ENCODE measurements around the gene PTPN6.

PTPN6 gene

DNA sequence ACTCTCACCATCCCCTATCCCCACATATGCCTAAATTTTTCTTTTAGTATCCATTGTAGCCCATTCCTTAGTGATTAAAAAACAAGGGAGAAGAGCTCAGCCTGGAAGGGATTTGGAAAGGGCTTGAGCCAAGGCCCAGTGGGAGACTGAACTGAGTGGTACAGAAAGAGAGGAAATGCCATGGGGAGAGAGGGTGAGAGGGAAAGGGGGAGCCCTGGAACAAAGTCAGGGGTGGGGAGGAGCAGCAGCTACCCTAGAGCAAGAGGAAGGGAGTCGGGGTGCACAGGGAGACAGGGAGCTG is 26.0 kb upstream of the PTPN6 start:
- peak overlapping the region; percentile 85 for H3K27ac ChIP-seq (ENCODE audit: low read depth, low read length)
- H3K36me3 ChIP-seq (ENCODE audit: insufficient read depth, low read length), result no peaks in the 10 kb centered on the region
- no peaks in the 10 kb centered on the region for H3K27me3 ChIP-seq (ENCODE audit: insufficient read depth, low read length)
- H3K4me1 ChIP-seq (ENCODE audit: control insufficient read depth, insufficient read depth, low read length, unreplicated experiment), result peaks cover 36% of the 10 kb centered on the region
- 0 out of 2 replicates have a peak overlapping the region, but pooled peaks have one; percentile 7 for H3K4me3 ChIP-seq (ENCODE audit: low read depth, low read length)
- H3K79me2 ChIP-seq (ENCODE audit: control insufficient read depth, insufficient read depth, low read length, unreplicated experiment), result peaks cover 35% of the 10 kb centered on the region
- no peak overlapping the region for H2AFZ ChIP-seq (ENCODE audit: low read length, unreplicated experiment)

DNA sequence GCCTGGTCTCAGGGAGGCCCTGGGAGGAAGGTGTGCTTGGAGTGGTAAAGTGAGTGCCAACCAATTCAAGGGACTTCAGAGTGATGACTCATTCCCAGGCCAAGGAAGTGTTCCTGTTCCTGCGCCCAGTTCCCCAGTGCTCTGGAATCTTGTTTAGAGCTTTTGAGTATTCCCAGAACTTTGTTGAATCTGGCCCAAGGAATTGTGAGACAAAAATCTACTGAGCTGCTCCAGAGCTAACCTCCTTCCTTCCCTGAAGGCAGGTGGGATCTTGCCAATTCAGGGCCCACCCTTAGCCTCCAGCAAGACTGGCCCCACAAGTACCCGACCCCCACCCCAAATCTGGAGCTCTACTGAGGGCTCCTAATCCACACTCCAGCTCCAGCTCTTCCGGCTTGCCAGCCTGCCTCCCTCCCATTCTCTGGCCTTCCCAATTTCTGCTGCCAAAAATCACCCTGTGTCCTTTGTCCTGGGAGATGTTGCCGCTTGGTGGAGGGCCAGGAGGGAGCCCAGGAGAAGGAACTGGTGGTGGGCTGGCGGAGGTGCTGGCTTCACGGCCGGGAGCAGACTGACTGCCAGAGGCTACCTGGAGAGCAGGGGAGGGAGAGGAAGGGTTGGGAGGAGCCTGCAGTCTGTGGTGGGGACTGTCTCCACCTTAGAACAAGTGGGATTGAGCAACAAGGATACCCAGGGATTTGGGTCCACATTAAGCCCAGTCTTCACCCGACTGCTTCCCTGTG is 25.4 kb upstream of the PTPN6 start:
- Histone ChIP-seq H3K79me2 (ENCODE audit: control insufficient read depth, insufficient read depth, low read length, unreplicated experiment) (peaks cover 38% of the 10 kb centered on the region), H3K27me3 (ENCODE audit: insufficient read depth, low read length) (no peaks in the 10 kb centered on the region), H3K4me1 (ENCODE audit: control insufficient read depth, insufficient read depth, low read length, unreplicated experiment) (peaks cover 38% of the 10 kb centered on the region), H3K36me3 (ENCODE audit: insufficient read depth, low read length) (no peaks in the 10 kb centered on the region), H3K27ac (ENCODE audit: low read depth, low read length) (peak overlapping the region; percentile 85), H2AFZ (ENCODE audit: low read length, unreplicated experiment) (no peak overlapping the region), H3K4me3 (ENCODE audit: low read depth, low read length) (peak overlapping the region; percentile 83)

DNA sequence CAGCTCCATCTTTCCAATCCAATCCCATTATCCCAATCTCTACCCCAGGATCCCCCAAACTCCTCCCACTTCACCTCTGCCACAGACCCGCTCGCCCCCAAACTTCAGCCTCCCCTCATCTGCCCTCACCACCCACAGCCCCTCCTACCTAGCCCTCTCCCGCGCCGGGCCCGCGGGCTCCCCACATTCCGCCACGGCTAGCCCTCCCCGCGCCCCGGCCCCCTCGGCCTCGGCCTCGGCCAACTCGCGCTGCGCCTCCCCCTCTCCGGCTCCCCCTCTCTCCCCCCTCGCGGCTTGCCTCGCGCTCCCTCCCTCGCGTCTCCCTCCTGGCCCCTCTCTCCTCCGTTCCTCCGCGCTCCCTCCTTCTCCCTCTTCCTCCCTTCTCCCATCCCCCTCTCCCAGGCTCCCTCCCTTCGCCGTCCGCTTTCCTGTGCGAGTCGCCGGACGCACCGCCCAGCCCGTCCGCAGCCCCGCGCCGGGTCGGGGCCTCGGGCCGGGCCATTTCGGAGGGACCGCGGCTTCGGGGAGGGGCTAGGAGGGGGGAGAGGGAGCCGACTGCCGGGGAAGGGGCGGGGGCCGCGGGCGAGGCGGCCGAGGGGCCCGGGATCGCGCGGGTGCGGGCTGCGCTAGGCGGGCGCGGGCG is 23.7 kb upstream of the PTPN6 start, which contains the start of gene ATN1:
Gene ATN1, plus strand, starts transcription at position 581 of the 643 bp plus-strand sequence. CDS start 6,043 bp downstream, outside the sequence.
- Histone ChIP-seq H3K27ac (ENCODE audit: low read depth, low read length) (peak within 1 kb of the TSS; percentile 85), H3K4me3 (ENCODE audit: low read depth, low read length) (peak within 1 kb of the TSS; percentile 99), H3K4me1 (ENCODE audit: control insufficient read depth, insufficient read depth, low read length, unreplicated experiment) (peaks cover 48% of the 10 kb centered on the region), H3K36me3 (ENCODE audit: insufficient read depth, low read length) (peaks cover 3% of the 10 kb centered on the region; the same call in 1 of the 2 replicates), H3K27me3 (ENCODE audit: insufficient read depth, low read length) (no peaks in the 10 kb centered on the region), H2AFZ (ENCODE audit: low read length, unreplicated experiment) (peak within 1 kb of the TSS; percentile 41), H3K79me2 (ENCODE audit: control insufficient read depth, insufficient read depth, low read length, unreplicated experiment) (peaks cover 49% of the 10 kb centered on the region)

DNA sequence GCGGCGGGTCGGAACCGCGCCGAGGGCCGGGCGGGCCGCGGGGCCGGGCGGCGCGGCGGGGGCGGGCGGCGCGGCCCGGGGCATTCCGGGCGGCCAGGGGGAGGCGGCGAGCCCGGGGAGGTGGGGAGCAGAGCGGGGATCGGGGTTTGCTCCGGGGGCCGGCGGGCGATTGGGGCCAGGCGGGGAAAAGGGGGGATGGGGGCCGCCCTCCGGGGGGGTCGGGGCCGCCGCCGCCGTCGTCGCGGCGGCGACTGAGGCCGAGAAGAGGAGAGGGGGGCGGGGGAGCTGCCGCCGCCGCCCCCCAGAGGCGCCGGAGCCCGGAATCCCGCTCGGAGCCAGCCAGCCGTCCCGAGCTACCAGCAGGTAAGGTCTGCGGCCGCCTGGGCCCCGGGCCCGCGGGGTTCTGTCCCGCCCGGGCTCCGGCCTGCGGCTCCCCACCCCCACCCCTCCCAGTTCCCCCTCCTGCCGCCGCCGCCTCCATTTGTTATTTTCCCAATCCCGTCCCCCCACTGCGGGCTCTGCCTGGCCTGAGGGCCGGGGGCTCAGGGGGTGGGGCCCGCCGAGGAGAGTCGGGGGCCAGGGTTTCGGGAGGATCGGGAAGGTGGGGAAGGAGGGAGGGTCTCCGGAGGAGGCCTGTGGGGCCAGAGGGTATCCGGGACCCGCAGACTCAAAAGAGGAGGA is 23.0 kb upstream of the PTPN6 start:
- Histone ChIP-seq H3K4me1 (ENCODE audit: control insufficient read depth, insufficient read depth, low read length, unreplicated experiment) (peaks cover 54% of the 10 kb centered on the region), H3K79me2 (ENCODE audit: control insufficient read depth, insufficient read depth, low read length, unreplicated experiment) (peaks cover 54% of the 10 kb centered on the region), H2AFZ (ENCODE audit: low read length, unreplicated experiment) (no peak overlapping the region), H3K36me3 (ENCODE audit: insufficient read depth, low read length) (peaks cover 7% of the 10 kb centered on the region; the same call in 1 of the 2 replicates), H3K4me3 (ENCODE audit: low read depth, low read length) (peak overlapping the region; percentile 99), H3K27me3 (ENCODE audit: insufficient read depth, low read length) (no peaks in the 10 kb centered on the region), H3K27ac (ENCODE audit: low read depth, low read length) (peak overlapping the region; percentile 56)

DNA sequence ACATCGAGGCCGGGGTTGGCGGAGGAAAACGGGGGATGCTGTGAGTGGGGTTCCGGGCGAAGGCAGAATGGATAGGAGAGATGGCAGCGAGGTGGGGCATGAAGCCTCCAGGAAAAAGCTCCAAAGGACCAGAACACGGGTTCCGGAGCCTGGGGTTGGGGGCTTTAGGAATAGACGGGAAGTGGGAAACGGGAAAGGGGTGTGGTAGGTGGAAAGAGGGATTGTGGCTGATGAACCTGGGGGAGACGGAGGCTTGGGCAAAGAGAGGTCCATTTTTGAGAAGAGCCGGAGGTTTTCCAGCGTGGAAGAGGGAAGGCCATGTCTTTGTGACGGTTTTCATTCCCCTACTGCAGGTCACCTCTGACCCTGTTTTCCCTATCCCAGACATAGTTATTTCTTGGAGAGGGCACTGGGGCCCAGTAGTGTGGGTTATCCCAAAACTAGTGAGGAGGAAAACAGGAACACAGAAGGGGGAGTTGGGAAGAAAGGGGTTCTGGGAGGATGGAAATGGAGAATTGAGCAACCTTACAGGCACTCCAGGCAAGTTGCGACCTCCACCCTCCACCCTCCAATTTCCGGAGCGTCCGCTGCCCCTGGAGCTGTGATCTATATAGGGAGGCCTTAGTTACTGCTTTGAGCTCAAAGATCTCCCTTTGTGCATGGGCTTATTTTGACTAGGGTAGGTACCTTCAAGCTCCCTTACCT is 22.3 kb upstream of the PTPN6 start:
- Histone ChIP-seq H3K4me1 (ENCODE audit: control insufficient read depth, insufficient read depth, low read length, unreplicated experiment) (peaks cover 61% of the 10 kb centered on the region), H3K27me3 (ENCODE audit: insufficient read depth, low read length) (no peaks in the 10 kb centered on the region), H3K4me3 (ENCODE audit: low read depth, low read length) (peak overlapping the region; percentile 99), H3K27ac (ENCODE audit: low read depth, low read length) (peak overlapping the region; percentile 56), H3K36me3 (ENCODE audit: insufficient read depth, low read length) (peaks cover 7% of the 10 kb centered on the region; the same call in 1 of the 2 replicates), H2AFZ (ENCODE audit: low read length, unreplicated experiment) (no peak overlapping the region), H3K79me2 (ENCODE audit: control insufficient read depth, insufficient read depth, low read length, unreplicated experiment) (peaks cover 57% of the 10 kb centered on the region)

DNA sequence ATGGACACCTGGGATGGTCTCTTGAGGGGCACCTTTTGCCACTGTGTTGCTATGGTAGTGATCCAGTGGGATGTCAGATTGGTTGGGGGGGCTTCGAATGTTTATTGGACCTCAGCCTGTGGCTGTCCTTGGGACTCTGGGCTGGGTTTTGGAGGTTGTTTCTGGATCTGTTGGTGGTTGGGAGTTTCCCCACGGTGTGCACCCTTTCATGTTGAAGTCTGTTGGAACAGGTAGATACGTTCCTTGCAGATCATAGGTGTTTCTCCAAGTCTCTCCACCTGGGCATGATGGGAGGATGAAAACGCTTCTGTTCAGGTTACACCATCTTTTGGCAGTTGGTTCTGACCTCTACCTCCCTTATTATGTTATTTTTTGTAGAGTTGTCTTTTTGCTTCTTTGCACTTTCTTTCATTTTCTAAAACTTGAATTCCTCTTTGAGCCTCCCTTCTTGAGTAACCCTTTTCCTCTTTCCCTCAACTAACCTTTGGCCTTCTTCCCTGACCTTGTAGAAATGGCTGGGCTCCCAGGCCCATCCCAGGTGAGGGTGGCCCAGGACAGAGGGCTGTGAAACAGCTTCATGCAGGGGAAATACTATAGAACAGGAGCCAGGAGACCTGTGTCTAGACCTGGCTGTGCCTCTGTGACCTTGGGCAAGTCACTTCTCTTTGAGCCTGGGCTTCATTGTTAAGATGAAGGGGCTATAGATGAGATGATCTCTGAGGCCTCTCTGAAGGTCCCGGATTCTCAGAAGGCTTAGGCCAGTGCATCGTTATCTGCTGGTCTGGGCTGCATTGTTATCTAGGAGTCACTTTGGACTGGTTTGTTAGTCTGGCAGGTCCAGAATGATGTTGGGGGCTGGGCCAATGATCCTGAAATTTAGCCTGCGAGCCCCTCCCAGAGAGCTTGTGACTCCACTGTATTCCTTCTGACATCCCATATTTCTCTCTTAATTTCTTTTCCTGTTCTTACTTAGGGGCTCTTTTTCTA is 21.4 kb upstream of the PTPN6 start:
- peaks cover 66% of the 10 kb centered on the region for H3K4me1 ChIP-seq (ENCODE audit: control insufficient read depth, insufficient read depth, low read length, unreplicated experiment)
- no peaks in the 10 kb centered on the region for H3K27me3 ChIP-seq (ENCODE audit: insufficient read depth, low read length)
- peaks cover 60% of the 10 kb centered on the region for H3K79me2 ChIP-seq (ENCODE audit: control insufficient read depth, insufficient read depth, low read length, unreplicated experiment)
- no peak overlapping the region for H3K27ac ChIP-seq (ENCODE audit: low read depth, low read length)
- H2AFZ ChIP-seq (ENCODE audit: low read length, unreplicated experiment), result no peak overlapping the region
- H3K36me3 ChIP-seq (ENCODE audit: insufficient read depth, low read length), result peaks cover 7% of the 10 kb centered on the region; the same call in 1 of the 2 replicates
- H3K4me3 ChIP-seq (ENCODE audit: low read depth, low read length), result peak overlapping the region; percentile 99

DNA sequence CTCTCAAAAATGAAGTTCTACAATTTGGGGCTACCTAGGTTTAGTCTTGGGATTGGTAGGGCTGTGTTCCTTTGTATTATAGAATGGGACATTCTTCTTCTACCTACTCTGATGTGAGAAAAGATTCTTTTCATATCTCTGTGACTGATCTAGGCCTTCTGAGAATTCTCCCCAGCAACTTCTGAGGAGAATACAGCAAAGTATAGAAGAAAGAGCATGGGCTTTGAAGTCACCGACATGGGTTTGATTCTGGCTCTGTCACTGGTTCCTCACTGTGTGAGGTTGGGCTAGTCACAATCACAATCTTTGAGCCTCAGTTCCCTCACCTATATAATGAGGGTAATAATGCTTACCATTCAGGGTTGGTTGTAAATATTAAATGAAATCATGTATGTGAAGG is 18.4 kb upstream of the PTPN6 start:
- H3K4me3 ChIP-seq (ENCODE audit: low read depth, low read length), result no peak overlapping the region

DNA sequence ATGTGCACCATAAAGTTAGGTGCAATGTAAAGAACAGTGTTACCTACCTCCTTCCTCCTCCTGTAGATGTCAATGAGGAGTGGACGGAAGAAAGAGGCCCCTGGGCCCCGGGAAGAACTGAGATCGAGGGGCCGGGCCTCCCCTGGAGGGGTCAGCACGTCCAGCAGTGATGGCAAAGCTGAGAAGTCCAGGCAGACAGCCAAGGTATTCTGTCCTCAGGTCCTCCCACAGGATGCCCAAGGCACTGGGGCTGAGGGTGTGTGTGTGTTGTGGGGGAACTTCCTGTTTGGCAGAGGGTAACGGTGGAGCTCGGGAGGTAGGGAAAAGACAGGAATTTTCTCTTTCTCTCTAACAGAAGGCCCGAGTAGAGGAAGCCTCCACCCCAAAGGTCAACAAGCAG is 17.0 kb upstream of the PTPN6 start:
- Histone ChIP-seq H3K4me1 (ENCODE audit: control insufficient read depth, insufficient read depth, low read length, unreplicated experiment) (peaks cover 65% of the 10 kb centered on the region), H3K27me3 (ENCODE audit: insufficient read depth, low read length) (no peaks in the 10 kb centered on the region), H3K79me2 (ENCODE audit: control insufficient read depth, insufficient read depth, low read length, unreplicated experiment) (peaks cover 36% of the 10 kb centered on the region), H3K4me3 (ENCODE audit: low read depth, low read length) (0 out of 2 replicates have a peak overlapping the region, but pooled peaks have one; percentile 6), H3K36me3 (ENCODE audit: insufficient read depth, low read length) (peaks cover 7% of the 10 kb centered on the region; the same call in 1 of the 2 replicates), H3K27ac (ENCODE audit: low read depth, low read length) (peak overlapping the region; percentile 75), H2AFZ (ENCODE audit: low read length, unreplicated experiment) (no peak overlapping the region)

More for the DNA sequence above, 18.4 kb upstream of the PTPN6 start:
- H3K4me1 ChIP-seq (ENCODE audit: control insufficient read depth, insufficient read depth, low read length, unreplicated experiment), result peaks cover 62% of the 10 kb centered on the region
- no peak overlapping the region for H2AFZ ChIP-seq (ENCODE audit: low read length, unreplicated experiment)
- peaks cover 7% of the 10 kb centered on the region; the same call in 1 of the 2 replicates for H3K36me3 ChIP-seq (ENCODE audit: insufficient read depth, low read length)
- peak overlapping the region; percentile 36 for H3K27ac ChIP-seq (ENCODE audit: low read depth, low read length)
- no peaks in the 10 kb centered on the region for H3K27me3 ChIP-seq (ENCODE audit: insufficient read depth, low read length)
- H3K79me2 ChIP-seq (ENCODE audit: control insufficient read depth, insufficient read depth, low read length, unreplicated experiment), result peaks cover 46% of the 10 kb centered on the region

DNA sequence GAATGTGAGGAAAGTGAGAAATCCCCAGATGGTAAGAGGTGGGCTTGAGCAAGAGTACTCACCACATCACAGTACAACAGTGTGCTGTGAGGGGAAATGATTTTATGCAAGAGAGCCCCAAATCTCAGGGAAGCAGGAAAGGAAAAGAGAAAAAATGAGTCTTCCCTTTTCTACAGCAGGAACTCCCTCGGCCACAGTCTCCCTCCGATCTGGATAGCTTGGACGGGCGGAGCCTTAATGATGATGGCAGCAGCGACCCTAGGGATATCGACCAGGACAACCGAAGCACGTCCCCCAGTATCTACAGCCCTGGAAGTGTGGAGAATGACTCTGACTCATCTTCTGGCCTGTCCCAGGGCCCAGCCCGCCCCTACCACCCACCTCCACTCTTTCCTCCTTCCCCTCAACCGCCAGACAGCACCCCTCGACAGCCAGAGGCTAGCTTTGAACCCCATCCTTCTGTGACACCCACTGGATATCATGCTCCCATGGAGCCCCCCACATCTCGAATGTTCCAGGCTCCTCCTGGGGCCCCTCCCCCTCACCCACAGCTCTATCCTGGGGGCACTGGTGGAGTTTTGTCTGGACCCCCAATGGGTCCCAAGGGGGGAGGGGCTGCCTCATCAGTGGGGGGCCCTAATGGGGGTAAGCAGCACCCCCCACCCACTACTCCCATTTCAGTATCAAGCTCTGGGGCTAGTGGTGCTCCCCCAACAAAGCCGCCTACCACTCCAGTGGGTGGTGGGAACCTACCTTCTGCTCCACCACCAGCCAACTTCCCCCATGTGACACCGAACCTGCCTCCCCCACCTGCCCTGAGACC is 15.6 kb upstream of the PTPN6 start:
- Histone ChIP-seq H3K4me1 (ENCODE audit: control insufficient read depth, insufficient read depth, low read length, unreplicated experiment) (peaks cover 56% of the 10 kb centered on the region), H3K79me2 (ENCODE audit: control insufficient read depth, insufficient read depth, low read length, unreplicated experiment) (peaks cover 22% of the 10 kb centered on the region), H3K36me3 (ENCODE audit: insufficient read depth, low read length) (peaks cover 7% of the 10 kb centered on the region; the same call in 1 of the 2 replicates), H3K27ac (ENCODE audit: low read depth, low read length) (peak overlapping the region; percentile 75), H3K27me3 (ENCODE audit: insufficient read depth, low read length) (no peaks in the 10 kb centered on the region), H2AFZ (ENCODE audit: low read length, unreplicated experiment) (no peak overlapping the region), H3K4me3 (ENCODE audit: low read depth, low read length) (no peak overlapping the region)

All from ACC112 (cell line).